HG03432 (cell line): Measurements from ENCODE around the gene RNF10.
"Not testable (repeated sequence)": the region's sequence is repeated elsewhere in the genome, so short reads cannot be mapped to it uniquely, and the experiment has no call there.

Source experiments
- ATAC-seq: cut with Tn5 transposase; IDR thresholded peaks from one replicate; pipeline ENCODE4 v1.9.1; 2021; ENCODE audit warnings: mild to moderate bottlenecking, moderate library complexity; ENCODE audit not compliant: unreplicated experiment

Gene RNF10

GRCh38 chr12:120534203-120534702 lies at the start of gene RNF10:
Gene RNF10 (plus strand): TSS chr12:120534356. CDS start chr12:120534812, 456 bp downstream.
- ATAC-seq = peak; percentile 70

GRCh38 chr12:120485961-120486881 lies 47.9 kb upstream of the RNF10 start:
- no peak for ATAC-seq

- ATAC-seq = not testable (repeated sequence)
These were observed 46.6 kb upstream of the RNF10 start for GRCh38 chr12:120487552-120487951.

- ATAC-seq = no peak
These were observed 46.0 kb upstream of the RNF10 start for GRCh38 chr12:120488057-120488640.

GRCh38 chr12:120489018-120489417 lies 45.1 kb upstream of the RNF10 start:
- ATAC-seq = no peak

GRCh38 chr12:120490325-120490724 lies 43.8 kb upstream of the RNF10 start:
- no peak for ATAC-seq

- no peak for ATAC-seq
These were observed 43.2 kb upstream of the RNF10 start for GRCh38 chr12:120490833-120491512.

GRCh38 chr12:120495186-120495730 lies 38.9 kb upstream of the RNF10 start:
- ATAC-seq = no peak

GRCh38 chr12:120495731-120496412 lies 38.3 kb upstream of the RNF10 start, which contains the start of gene DYNLL1:
Gene DYNLL1 (plus strand): TSS chr12:120496113. CDS start chr12:120496422, 309 bp downstream.
- peak; percentile 93 for ATAC-seq

- ATAC-seq = peak; percentile 16
These were observed 37.5 kb upstream of the RNF10 start for GRCh38 chr12:120496413-120497340.

- no peak for ATAC-seq
These were observed 36.5 kb upstream of the RNF10 start for GRCh38 chr12:120497524-120498150.

- ATAC-seq = no peak
These were observed 35.2 kb upstream of the RNF10 start for GRCh38 chr12:120498870-120499515.

- ATAC-seq = no peak
These were observed 33.6 kb upstream of the RNF10 start for GRCh38 chr12:120500581-120500980.

- no peak for ATAC-seq
These were observed 29.6 kb upstream of the RNF10 start for GRCh38 chr12:120504587-120504986.

- no peak for ATAC-seq
These were observed 25.6 kb upstream of the RNF10 start for GRCh38 chr12:120508537-120508936.

GRCh38 chr12:120514002-120514401 lies 20.2 kb upstream of the RNF10 start:
- no peak for ATAC-seq

GRCh38 chr12:120515496-120515895 lies 18.7 kb upstream of the RNF10 start:
- no peak for ATAC-seq

- ATAC-seq = not testable (repeated sequence)
These were observed 14.8 kb upstream of the RNF10 start for GRCh38 chr12:120519324-120519723.
